HG03139 (cell line): ENCODE measurements around the gene CALML3.

ENCODE experiments used
- ATAC-seq: cut with Tn5 transposase; IDR thresholded peaks from one replicate; pipeline ENCODE4 v1.9.1; 2021; ENCODE audit not compliant: unreplicated experiment

The CALML3 gene

DNA sequence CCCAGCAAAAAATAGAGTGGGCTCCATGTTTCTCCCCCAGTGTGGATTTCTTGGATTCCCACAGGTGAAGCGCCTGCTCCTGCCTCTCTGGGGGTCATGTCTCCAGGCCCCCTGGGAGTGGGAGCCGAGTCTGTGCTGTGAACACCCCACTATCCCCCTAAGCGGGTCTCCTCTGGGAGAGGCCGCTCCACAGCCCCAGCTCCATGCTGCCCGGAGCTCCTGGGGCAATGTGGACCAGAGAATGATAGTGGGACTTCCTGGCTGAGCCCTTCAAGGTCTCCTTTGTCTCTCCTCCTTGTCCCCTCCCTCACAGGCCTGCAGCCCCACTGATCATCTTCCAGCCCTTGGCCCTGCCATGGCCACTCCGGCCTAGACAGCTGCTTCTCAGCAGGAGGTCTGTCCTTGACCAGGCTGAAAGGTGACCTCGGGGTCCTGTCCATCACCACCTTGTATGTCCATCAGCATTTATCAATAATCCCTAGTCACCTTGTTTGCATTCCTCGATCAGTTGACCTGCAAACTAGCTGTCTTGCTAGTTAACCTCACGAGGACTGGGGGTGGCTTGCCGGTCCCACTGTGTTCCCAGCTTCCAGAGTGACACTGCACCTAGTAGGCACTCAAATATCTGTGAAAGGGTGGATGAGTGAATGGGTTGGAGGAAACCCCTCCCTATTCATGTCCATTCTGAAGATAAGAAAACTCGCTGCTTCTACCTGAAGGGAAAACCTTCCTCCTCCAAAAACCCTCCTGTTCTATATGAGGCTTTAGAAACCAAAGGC, 776 bp upstream of the CALML3 start:
- no peak for ATAC-seq

- ATAC-seq = no peak
Measured at GRCh38 chr10:5525561-5526341, 990 bp downstream of the CALML3 start.

DNA sequence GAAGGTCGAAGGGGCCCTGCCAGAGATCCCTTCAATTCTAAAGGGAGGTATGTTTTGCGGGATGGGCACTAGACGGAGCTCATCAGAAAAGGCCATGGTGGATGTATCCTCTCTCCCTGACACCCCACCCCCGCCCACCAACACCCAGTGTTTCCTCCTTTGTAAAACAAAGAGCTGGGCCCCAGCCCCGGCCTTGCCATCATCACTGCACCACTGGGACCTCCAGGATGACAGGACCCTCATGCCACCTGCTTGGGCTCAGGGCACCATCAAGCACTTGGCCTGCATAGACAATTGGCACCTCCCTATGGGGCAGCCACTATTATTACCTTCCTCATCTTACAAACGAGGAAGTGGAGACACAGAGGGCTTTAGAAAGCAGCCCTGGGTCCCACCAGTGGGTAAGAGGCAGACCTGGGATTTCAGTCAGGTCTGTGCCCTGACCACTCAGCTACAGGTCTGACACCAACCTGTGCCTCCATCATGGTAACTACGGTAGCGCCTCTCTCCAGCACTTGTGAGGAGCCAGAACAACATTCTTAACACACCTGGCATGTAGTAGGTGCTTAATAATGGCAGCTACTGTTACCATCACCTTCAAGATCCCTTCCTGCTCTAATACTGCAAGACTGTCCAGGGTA, 2.0 kb downstream of the CALML3 start:
- ATAC-seq = no peak

GRCh38 chr10:5527332-5528200, 2.8 kb downstream of the CALML3 start:
- no peak for ATAC-seq

GRCh38 chr10:5528989-5529701, 4.4 kb downstream of the CALML3 start:
- no peak for ATAC-seq

GRCh38 chr10:5529702-5530411, 5.1 kb downstream of the CALML3 start:
- no peak for ATAC-seq

DNA sequence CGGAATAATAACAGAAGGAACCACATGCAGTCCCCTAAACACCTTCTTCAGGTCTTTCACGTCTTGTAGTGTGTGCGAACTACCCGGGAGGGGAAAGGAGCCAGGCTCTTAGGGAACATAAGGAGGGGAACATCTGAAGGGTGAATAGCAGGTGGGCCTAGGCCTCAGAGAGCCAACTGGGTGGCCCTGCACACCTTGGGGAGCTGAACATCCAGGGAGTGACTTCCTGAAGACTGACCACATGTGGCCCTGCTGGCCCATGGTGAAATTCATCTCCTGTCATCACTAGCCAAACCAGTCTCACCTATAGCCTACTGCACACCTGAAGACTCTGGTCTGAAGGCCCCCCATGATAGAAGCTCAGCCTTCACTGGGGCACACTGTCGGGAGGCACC, 5.6 kb downstream of the CALML3 start:
- no peak for ATAC-seq

- ATAC-seq = no peak
Measured at GRCh38 chr10:5530846-5531557, 6.2 kb downstream of the CALML3 start.

DNA sequence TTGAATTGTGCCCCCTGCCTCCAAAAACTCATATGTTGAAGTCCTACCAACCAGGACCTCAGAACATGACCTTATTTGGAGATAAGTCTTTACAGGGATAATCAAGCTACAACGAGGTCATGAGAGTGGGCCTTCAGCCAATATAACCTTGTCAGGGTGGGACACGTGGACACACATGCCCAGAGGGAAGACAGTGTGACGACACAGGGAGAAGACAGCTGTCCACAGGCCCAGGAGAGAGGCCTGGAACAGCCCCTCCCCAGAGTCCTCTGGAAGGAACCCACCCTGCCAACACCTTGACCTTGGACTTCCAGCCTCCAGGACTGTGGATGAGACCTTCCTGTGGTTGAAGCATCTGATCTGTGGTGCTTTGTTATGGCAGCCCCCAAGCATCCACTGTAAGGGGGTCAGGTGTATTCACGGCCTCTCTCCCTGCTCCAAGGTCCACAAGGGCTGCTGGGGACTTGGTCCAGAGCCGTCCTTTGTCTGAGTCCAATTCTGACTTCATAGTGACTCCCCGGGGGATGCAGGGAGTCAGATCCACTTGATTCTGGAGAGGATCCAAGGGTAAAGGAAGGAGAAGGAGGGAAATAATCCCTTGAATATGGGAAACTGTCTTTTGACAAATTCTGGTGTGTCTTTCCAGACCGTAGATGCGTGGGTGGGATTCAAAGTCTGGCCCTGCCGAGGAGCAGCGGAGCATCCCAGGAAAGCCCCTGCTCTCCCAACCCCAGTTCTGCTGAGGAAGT, 7.0 kb downstream of the CALML3 start:
- ATAC-seq = no peak

- no peak for ATAC-seq
Measured at GRCh38 chr10:5532307-5532605, 7.5 kb downstream of the CALML3 start.

DNA sequence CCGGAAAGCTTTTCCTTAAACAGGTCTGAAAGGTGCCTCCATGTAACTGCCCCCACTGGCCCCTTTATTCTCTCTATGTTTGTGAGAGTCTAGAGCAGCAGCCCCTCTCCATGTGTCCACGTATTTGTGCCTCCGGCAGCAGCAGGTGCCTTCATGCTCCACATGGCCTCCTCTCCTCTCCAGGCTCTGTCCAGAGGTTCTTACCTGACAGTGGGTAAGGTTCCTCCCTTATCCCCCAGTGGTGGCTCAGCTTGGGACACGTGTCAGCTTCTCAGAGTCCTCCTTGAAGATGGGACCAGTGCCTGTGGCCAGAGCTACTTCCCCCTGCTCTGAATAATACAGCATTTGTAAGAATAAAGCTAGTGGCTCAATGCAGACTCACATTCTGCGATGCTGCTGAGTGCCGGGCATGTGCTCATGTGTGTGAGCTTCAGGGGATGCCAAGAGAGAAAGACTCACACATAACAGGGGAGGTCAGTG, 7.9 kb downstream of the CALML3 start:
- no peak for ATAC-seq

DNA sequence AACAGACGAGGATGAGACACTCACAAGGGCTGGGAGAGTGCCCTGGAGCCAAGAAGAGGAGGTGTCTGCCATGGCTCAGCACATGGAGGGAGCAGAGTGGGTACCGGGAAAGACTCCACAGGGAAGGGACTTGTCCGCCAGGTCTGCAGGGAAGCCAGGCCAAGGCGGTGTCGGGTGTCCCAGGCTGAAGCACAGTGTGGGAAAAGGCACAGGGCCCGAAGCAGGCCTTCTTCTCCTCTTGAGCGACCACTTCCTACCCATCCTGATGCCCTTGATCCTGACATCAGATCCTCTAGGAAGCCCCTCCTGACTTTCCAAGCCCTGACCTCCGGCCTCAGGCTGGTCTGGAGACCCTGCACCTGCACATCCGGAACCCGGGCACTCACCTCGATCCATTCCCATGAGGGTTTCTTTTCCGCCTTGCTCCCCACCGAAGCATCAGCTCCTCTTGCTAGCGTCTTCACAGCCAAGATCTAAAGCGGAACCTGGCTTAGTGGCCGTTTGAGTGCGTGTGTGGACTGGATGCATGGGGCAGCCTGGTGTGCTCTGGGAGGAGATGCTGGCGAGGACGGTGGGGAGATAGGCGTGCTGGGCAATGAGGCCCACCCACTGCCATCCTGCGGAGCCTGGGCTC, 8.5 kb downstream of the CALML3 start:
- no peak for ATAC-seq

DNA sequence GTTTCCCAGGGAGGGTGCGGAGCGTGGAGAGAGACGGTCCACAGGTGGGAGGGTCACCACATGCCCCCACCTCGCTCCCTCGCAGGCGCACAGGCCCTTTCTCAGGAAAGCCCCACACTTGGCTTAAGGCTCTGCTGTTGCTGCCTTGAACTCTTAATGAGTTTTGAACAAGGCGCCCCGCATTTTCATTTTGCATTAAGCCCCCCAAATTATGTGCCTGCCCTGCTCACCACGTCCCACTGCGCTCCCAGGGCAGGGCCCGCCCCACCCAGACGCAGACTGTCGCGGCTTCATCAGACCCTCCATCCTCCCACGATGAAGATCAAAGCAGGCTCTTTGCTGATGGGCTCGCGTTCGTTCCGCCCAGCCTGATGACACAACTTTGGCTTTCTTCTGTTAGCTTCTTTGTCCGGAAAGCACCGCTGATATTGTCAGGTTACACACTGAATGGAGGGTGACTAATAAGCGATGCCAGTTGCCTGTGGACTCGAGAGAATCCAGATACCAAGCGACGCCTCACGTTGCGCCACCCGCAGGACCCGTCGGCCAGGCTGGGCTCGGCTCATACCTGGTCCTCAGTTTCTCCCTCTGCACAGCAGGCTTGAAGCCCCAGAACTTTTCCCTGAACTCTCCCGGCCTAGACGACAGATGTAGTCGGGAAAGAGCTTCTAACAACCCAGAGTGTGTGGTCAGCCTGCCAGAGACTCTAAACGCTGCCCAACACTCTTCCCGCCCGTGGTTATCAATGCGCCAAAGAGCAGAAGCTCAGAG, 9.5 kb downstream of the CALML3 start:
- no peak for ATAC-seq

- no peak for ATAC-seq
Measured at GRCh38 chr10:5534880-5535856, 10.4 kb downstream of the CALML3 start.

- ATAC-seq = no peak
Measured at GRCh38 chr10:5536486-5537081, 11.8 kb downstream of the CALML3 start.

DNA sequence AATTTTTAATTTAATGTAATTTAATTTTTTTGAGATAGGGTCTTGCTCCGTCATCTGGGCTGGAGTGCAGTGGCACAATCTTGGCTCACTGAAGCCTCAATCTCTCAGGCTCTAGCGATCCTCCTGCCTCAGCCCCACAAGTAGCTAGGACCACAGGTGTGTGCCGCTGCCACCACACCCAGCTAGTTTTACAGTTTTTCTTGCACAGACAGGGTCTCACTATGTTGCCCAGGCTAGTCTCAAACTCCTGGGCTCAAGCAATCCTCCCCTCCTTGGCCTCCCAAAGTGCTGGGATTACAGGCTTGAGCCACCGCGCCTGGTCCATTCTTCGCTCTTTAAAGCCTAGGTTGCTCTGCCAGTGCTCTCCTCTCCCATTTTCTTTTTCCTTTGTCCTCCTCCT, 12.9 kb downstream of the CALML3 start:
- no peak for ATAC-seq
